Stomach smooth muscle (tissue), 2 donors: Measurements from ENCODE around the gene RPL11.

Experiments
- H3K27ac ChIP-seq: one replicate; pipeline ENCODE4 v1.7.0; 2013; ENCODE audit warnings: mild to moderate bottlenecking, low read length, inconsistent platforms
- H3K27me3 ChIP-seq, 2 donors: one replicate each; pipeline ENCODE4 v1.7.0; 2013; ENCODE audit warnings: low read length in 2 of 2; ENCODE audit not compliant: insufficient read depth in 2 of 2, control insufficient read depth in 1 of 2
- H3K36me3 ChIP-seq, 2 donors: one replicate each; pipeline ENCODE4 v1.7.0; 2013; ENCODE audit warnings: low read length in 2 of 2; ENCODE audit not compliant: control insufficient read depth in 2 of 2, insufficient read depth in 2 of 2
- H3K4me1 ChIP-seq: one replicate; pipeline ENCODE4 v1.7.0; 2013; ENCODE audit warnings: low read length; ENCODE audit not compliant: control insufficient read depth, insufficient read depth
- H3K4me3 ChIP-seq, 2 donors: one replicate each; pipeline ENCODE4 v1.7.0; 2013; ENCODE audit warnings: low read length in 2 of 2
- H3K9ac ChIP-seq, 2 donors: one replicate each; pipeline ENCODE4 v1.7.0; 2013; ENCODE audit warnings: low read length in 2 of 2, mild to moderate bottlenecking in 1 of 2
- H3K9me3 ChIP-seq, 2 donors: one replicate each; pipeline ENCODE4 v1.7.0; 2013; ENCODE audit warnings: low read length in 2 of 2; ENCODE audit not compliant: control insufficient read depth in 2 of 2
- donor health status: healthy.
- donor health status: Pancreatic carcinoma.

Gene RPL11

GRCh38 chr1:23657659-23658275 lies 33.8 kb upstream of the RPL11 start:
- H3K4me3 ChIP-seq, result no peak overlapping the region
- H3K36me3 ChIP-seq, result no peaks in the 10 kb centered on the region
- H3K9ac ChIP-seq, result no peak overlapping the region
- H3K4me1 ChIP-seq, result no peaks in the 10 kb centered on the region
- peaks cover 0 to 4% of the 10 kb centered on the region in 2 donors for H3K27me3 ChIP-seq
- no peak overlapping the region for H3K27ac ChIP-seq
- H3K9me3 ChIP-seq, result no peaks in the 10 kb centered on the region

GRCh38 chr1:23660671-23661070 lies 30.9 kb upstream of the RPL11 start:
- no peaks in the 10 kb centered on the region for H3K4me1 ChIP-seq
- H3K4me3 ChIP-seq, result no peak overlapping the region
- no peak overlapping the region for H3K27ac ChIP-seq
- H3K36me3 ChIP-seq, result no peaks in the 10 kb centered on the region
- peaks cover 0 to 2% of the 10 kb centered on the region in 2 donors for H3K27me3 ChIP-seq
- H3K9ac ChIP-seq, result no peak overlapping the region
- H3K9me3 ChIP-seq, result no peaks in the 10 kb centered on the region

DNA sequence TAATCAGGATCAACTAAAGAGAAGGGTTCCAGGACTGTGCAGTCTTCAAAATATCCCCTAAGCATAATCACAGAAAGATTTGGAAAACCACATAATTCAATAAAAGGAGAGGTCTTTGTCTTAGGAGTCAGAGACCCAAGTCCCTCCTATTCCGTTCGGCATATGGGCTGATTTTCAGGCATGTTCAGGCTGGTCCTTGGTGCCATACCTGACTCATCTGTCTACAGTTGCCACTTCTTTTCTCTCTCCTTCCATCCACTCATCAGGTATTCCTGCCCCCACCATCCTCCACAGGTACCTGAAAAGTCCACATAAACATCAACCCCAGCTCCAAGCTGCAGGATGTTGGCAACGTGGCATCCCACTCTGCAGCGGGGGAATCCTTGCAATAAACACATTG lies 29.7 kb upstream of the RPL11 start:
- Histone ChIP-seq H3K4me1 (no peaks in the 10 kb centered on the region), H3K27me3 (peaks cover 0 to 1% of the 10 kb centered on the region in 2 donors), H3K4me3 (no peak overlapping the region), H3K9me3 (no peaks in the 10 kb centered on the region), H3K27ac (no peak overlapping the region), H3K36me3 (no peaks in the 10 kb centered on the region), H3K9ac (no peak overlapping the region)

DNA sequence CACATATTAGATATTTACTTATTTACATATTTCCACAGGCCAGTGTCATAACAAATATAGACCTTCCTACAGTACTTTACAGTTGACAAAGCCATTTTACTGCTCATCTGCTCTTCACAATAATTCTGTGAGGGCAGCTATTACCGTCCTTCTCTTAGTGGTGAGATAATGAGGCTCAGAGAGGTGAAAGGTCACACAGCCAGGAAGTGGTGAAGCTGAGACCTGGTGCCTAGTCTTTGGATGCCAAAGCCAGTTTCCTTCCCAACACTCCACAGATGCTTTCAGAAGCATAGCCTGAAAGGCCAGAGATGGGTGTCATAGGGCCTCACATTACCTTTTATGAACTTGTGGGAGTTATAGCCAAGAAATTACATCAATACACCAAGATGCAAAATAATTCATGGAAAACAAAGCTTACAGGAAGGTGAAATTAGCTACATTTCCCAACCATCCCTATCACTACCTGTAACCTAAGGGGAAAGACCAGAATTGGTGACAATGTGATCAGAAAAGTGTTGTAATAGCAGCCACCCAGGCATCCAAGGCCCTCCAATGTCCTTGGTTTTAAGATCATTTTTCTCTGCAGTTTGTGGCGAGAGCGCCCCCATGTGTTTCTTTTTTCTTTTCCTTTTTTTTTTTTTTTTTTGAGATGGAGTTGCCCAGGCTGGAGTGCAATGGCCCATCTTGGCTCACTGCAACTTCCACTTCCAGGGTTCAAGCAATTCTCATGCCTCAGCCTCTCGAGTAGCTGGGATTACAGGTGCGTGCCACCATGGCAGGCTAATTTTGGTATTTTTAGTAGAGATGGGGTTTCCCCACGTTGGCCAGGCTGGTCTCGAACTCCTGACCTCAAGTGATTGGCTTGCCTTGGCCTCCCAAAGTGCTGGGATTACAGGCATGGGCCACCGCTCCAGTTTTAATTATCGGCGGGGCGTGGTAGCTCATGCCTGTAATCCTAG lies 26.5 kb upstream of the RPL11 start:
- H3K27ac ChIP-seq, result no peak overlapping the region

GRCh38 chr1:23667411-23667810 lies 24.2 kb upstream of the RPL11 start:
- Histone ChIP-seq H3K9ac (no peak overlapping the region), H3K4me1 (no peaks in the 10 kb centered on the region), H3K27ac (no peak overlapping the region), H3K4me3 (no peak overlapping the region), H3K36me3 (no peaks in the 10 kb centered on the region), H3K9me3 (no peaks in the 10 kb centered on the region), H3K27me3 (peaks cover 0 to 2% of the 10 kb centered on the region in 2 donors)

More for the DNA sequence above, 26.5 kb upstream of the RPL11 start:
- Histone ChIP-seq H3K9me3 (no peaks in the 10 kb centered on the region), H3K27me3 (no peaks in the 10 kb centered on the region), H3K36me3 (no peaks in the 10 kb centered on the region), H3K4me3 (no peak overlapping the region), H3K4me1 (no peaks in the 10 kb centered on the region), H3K9ac (no peak overlapping the region)

DNA sequence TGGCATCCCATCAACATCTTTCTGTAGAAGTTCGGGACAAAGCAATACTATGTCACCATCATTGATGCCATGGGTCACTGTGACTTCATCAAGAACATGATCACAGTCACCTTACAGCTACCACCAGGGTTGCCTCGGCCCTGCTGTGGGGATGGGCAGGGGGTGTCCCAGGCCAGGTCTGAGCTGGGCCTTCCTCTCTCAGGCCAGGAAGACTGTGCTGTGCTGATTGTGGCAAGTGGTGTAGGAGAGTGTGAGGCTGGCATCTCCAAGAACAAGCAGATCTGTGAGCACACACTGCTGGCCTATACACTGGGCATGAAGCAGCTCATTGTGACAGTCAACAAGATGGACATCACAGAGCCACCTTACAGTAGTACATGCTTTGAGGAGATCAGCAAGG lies 20.9 kb upstream of the RPL11 start:
- Histone ChIP-seq H3K9ac (no peak overlapping the region), H3K27ac (no peak overlapping the region), H3K4me3 (no peak overlapping the region), H3K36me3 (no peaks in the 10 kb centered on the region), H3K9me3 (no peaks in the 10 kb centered on the region), H3K27me3 (peaks cover 0 to 2% of the 10 kb centered on the region in 2 donors), H3K4me1 (no peaks in the 10 kb centered on the region)

GRCh38 chr1:23673086-23673813 lies 18.4 kb upstream of the RPL11 start:
- H3K9me3 ChIP-seq, result no peaks in the 10 kb centered on the region
- H3K4me3 ChIP-seq, result no peak overlapping the region
- H3K4me1 ChIP-seq, result no peaks in the 10 kb centered on the region
- H3K27me3 ChIP-seq, result peaks cover 0 to 8% of the 10 kb centered on the region in 2 donors
- H3K9ac ChIP-seq, result no peak overlapping the region
- no peaks in the 10 kb centered on the region for H3K36me3 ChIP-seq
- no peak overlapping the region for H3K27ac ChIP-seq

- Histone ChIP-seq H3K9ac (no peak overlapping the region), H3K27ac (no peak overlapping the region), H3K27me3 (peaks cover 0 to 10% of the 10 kb centered on the region in 2 donors), H3K36me3 (no peaks in the 10 kb centered on the region), H3K9me3 (no peaks in the 10 kb centered on the region), H3K4me3 (no peak overlapping the region), H3K4me1 (no peaks in the 10 kb centered on the region)
These were observed 11.8 kb upstream of the RPL11 start for GRCh38 chr1:23679815-23680214.

DNA sequence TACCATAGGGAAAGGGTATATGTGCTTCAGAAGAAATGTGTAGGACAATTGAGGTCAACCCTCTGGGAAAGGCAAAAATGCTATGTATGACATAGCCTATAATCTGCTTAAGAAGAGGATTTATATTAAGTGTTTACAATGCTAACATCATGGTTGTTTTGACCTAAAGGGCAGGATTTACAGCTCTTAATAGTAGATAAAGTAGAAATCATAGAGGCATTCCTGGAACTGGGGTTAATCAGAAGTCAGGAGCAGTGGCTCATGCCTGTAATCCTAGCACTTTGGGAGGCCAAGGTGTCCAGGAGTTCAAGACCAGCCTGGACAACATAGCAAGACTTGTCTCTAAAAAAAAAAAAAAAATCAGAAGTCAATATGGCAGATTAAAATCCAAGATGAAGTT lies 8.7 kb upstream of the RPL11 start:
- H3K36me3 ChIP-seq, result no peaks in the 10 kb centered on the region
- H3K27me3 ChIP-seq, result peaks cover 0 to 5% of the 10 kb centered on the region in 2 donors
- no peaks in the 10 kb centered on the region for H3K4me1 ChIP-seq
- H3K9me3 ChIP-seq, result no peaks in the 10 kb centered on the region
- H3K4me3 ChIP-seq, result no peak overlapping the region
- no peak overlapping the region for H3K9ac ChIP-seq
- H3K27ac ChIP-seq, result no peak overlapping the region

DNA sequence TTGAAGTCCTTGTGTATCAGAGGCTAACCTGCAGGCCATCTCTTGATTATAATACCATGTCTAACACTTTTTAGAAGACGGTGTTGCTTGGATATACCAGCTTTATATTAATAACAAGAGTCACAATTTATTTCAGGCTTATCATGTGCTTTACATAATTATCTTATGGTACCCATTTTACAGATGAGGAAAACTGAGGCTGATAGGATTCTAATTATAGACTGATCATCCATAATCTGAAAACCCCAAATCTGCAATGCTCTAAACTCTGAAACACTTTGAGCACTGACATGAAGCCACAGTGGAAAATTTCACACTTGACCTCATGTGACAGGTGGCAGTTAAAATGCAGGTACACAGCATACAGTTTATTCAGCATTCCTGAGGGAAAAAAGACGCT lies 7.2 kb upstream of the RPL11 start:
- no peak overlapping the region for H3K4me3 ChIP-seq
- no peaks in the 10 kb centered on the region for H3K36me3 ChIP-seq
- no peak overlapping the region for H3K9ac ChIP-seq
- no peaks in the 10 kb centered on the region for H3K4me1 ChIP-seq
- H3K27ac ChIP-seq, result no peak overlapping the region
- peaks cover 0 to 4% of the 10 kb centered on the region in 2 donors for H3K27me3 ChIP-seq
- no peaks in the 10 kb centered on the region for H3K9me3 ChIP-seq
